Astrocyte of the cerebellum (primary cell): ENCODE measurements around the gene PTPN20.

Source experiments
- DNase-seq: peaks from one replicate; pipeline ENCODE4 v3.0.0-alpha.2; 2011; ENCODE audit warnings: low read depth
- H3K4me3 ChIP-seq: 2 replicates; pipeline ENCODE4 v1.5.1; 2011; ENCODE audit warnings: mild to moderate bottlenecking, low read depth, low read length, moderate library complexity
- CTCF ChIP-seq: IDR thresholded peaks from 2 replicates; pipeline ENCODE4 v1.5.1; 2012; ENCODE audit warnings: low read length, low read depth, moderate library complexity, mild to moderate bottlenecking; ENCODE audit errors: missing control alignments
- in situ Hi-C: cut with HindIII; loops from 2 replicates; pipeline ENCODE4 v1.10.0; 2017; ENCODE audit warnings: low sequenced_read_pairs

PTPN20 gene

GRCh38 chr10:46998192-46998591 is 87.0 kb downstream of the PTPN20 start:
- DNase-seq = no peak
- H3K4me3 ChIP-seq = no peak overlapping the region
- in situ Hi-C loops = no loop called here
- no peak for TF ChIP-seq CTCF

- no peak for TF ChIP-seq CTCF
- in situ Hi-C loops = no loop called here
- no peak overlapping the region for H3K4me3 ChIP-seq
- DNase-seq = no peak
Observed at GRCh38 chr10:46998595-46998994, 87.4 kb downstream of the PTPN20 start.

GRCh38 chr10:46999217-46999616 is 88.0 kb downstream of the PTPN20 start:
- H3K4me3 ChIP-seq = no peak overlapping the region
- DNase-seq = no peak
- in situ Hi-C loops = no loop called here
- no peak for TF ChIP-seq CTCF

GRCh38 chr10:47008769-47009168 is 97.5 kb downstream of the PTPN20 start:
- DNase-seq = no peak

GRCh38 chr10:47009215-47009838 is 98.1 kb downstream of the PTPN20 start:
- in situ Hi-C loops = no loop called here
- no peak for DNase-seq
- H3K4me3 ChIP-seq = no peak overlapping the region
- TF ChIP-seq CTCF = no peak

More at GRCh38 chr10:47008769-47009168, 97.5 kb downstream of the PTPN20 start:
- TF ChIP-seq CTCF = no peak
- in situ Hi-C loops = no loop called here
- no peak overlapping the region for H3K4me3 ChIP-seq

GRCh38 chr10:47010036-47010435 is 98.8 kb downstream of the PTPN20 start:
- no peak for DNase-seq
- no peak overlapping the region for H3K4me3 ChIP-seq
- no peak for TF ChIP-seq CTCF
- in situ Hi-C loops = no loop called here

GRCh38 chr10:47012214-47012613 is 101.0 kb downstream of the PTPN20 start:
- TF ChIP-seq CTCF = no peak
- no peak for DNase-seq
- in situ Hi-C loops = no loop called here
- no peak overlapping the region for H3K4me3 ChIP-seq
